Stimulated activated CD4-positive, alpha-beta T cell treated with anti-CD3 and anti-CD28 coated beads, TNF-alpha, amount 100 ng/mL, for 48 hours (primary cell): Measurements from ENCODE around the gene MAPK12.

Experiments
- DNase-seq, 3 donors: peaks; one replicate each; pipeline ENCODE4 v3.0.0-alpha.2; 2020; ENCODE audit warnings: low read depth in 3 of 3

The MAPK12 gene

GRCh38 chr22:50299785-50300619, 38.5 kb upstream of the MAPK12 start:
- no peak for DNase-seq

- DNase-seq = no peak
Measured at GRCh38 chr22:50298937-50299784, 37.7 kb upstream of the MAPK12 start.

- no peak for DNase-seq
Measured at GRCh38 chr22:50298266-50298637, 36.8 kb upstream of the MAPK12 start.

DNA sequence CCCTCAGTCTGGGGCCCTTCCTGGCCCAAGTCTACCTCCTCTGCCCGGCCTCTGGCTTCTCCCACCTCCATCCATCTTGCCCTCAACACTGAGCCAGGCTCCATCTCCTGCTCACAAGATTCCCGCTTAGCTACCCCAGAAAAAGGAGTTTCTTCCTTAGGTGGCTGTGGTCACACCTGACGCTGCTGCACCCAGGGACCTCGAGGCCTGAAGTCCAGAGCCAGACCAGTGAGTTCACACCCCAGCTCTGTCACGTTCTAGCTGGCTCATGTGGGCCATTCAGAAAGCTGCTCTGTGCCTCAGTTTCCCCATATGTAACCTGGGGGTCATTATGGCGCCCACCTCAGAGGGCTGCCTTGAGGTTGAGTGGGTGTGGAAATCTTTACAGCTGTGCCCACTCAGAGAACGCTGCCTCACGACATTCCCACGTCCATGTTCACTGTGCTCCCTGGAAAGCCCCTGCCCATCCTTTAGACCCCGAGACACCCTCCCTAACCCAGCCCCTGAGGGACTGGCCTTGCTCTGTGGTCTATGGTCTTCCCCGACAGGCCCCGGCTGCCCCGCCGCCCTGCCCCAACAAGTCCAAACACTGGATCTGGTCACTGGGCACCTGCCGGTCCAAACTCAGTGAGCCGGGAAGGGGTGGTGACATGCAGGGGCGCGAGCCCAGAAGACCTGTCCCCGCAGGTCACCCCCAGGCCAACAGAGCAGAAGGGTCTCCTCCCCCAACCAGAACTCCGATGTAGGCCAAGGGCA, 36.2 kb upstream of the MAPK12 start:
- no peak for DNase-seq

GRCh38 chr22:50296658-50297490, 35.4 kb upstream of the MAPK12 start:
- DNase-seq = no peak

- no peak for DNase-seq
Measured at GRCh38 chr22:50294319-50294656, 32.8 kb upstream of the MAPK12 start.

GRCh38 chr22:50293441-50294318, 32.2 kb upstream of the MAPK12 start:
- DNase-seq = no peak

DNA sequence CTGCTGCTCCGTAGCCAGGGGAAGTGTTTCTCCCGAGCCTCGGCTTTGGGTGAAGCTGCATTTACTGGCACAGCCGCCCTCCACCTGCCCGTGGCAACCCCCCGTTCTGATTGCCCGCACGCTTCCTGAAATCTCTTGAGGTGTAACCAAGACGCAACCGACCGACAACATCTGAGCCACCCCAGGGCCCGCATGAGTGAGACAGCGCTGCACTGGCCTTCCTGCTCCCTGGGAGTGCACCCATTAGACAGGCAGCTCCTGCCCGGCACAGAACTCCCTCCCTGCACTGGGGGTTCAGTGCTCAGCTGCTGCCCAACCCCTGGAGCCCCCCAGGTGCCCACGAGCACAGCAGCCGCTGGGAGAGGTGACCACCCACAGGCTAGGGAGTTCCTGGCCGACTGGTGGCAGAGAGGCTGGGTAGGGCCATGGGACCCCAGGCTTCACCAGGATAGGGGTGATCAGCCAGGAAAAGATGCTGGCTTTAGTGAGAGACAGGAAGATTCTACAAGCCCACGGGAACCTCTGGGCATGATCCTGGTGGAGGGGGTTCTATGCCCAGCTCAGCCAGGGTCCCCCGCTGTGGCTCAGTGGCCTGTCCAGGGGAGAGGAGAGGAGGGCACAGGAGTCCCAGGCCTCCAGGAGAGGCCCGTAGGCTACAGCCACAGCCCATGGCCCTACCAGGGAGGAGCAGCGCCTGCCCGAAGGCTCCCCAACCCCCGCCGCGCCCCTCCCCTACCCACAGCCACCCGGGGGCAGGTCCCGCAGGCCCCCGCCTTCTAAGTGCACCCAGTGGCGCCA, 31.4 kb upstream of the MAPK12 start:
- no peak for DNase-seq

DNA sequence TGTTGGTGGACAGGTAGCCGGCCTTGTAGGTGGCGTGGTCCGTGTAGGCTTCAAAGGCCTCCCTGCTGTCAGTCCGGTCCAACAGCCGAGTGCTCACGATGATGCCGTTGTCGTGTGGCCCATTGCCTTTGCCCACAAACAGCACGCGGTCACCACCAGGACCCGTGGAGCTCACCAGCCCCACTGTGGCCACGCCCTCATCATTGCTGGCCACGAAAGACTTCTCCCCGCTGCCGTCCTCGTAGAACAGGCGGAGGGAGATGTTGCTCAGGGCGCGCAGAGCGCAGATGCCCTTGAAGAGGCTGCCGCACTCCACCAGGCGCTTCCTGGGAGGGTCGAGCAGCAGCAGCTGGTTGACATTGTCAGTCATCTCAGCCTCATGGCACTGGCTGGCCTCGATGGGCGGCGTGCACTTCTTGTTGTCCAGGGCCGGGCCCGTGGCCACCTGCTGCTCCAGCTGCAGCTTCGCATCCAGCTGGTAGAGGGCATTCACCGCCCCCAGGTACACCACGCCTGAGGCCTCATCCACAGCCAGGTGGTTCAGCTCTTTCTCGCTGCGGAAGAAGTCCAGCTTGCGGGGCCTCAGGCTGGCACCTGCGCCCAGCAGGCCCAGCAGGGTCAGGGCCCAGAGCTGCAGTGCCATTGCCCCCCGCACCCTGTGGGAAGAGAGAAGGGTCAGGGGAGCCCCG, 28.6 kb upstream of the MAPK12 start:
- DNase-seq = no peak

- no peak for DNase-seq
Measured at GRCh38 chr22:50289151-50289941, 27.9 kb upstream of the MAPK12 start.

DNA sequence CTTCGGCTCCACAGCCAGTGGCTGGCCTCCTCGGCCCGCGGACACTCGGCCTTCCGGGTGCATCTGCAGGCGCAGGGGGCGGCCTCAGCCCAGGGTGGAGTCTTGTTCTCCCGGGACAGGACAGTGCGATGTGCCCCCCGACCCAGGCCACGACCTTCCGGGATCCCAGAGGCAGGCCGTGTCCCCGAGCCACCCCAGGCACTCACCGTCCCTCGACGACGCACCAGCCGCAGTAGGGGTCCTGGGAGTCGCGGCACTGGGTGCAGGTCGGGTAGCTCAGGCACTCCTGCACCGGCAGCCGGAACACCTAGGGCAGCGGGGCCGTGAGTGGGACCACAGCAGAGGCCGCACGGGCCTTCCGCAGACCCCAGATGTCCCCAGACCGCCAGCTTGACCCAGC, 26.2 kb upstream of the MAPK12 start:
- DNase-seq = no peak

GRCh38 chr22:50286701-50287318, 25.3 kb upstream of the MAPK12 start:
- DNase-seq = no peak

DNA sequence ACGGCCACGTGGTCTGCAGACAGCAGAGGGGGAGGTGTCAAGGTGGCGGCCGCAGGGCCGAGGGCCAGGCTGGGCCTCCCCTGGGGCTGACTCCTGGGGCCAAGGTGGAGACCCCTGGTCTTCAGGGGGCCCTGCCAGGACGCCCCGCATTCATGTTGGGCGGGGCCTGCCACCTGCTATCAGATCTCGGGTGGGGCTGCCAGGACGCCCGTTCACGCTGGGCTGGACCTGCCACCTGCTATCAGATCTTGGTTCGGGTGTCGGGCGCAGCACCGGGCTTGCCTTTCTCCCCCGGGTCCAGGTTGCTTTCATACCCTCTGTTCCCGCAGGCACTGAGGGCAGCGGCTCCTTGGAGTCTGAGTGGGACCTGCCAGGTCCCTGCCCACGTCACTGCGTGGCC, 24.8 kb upstream of the MAPK12 start:
- DNase-seq = no peak

DNA sequence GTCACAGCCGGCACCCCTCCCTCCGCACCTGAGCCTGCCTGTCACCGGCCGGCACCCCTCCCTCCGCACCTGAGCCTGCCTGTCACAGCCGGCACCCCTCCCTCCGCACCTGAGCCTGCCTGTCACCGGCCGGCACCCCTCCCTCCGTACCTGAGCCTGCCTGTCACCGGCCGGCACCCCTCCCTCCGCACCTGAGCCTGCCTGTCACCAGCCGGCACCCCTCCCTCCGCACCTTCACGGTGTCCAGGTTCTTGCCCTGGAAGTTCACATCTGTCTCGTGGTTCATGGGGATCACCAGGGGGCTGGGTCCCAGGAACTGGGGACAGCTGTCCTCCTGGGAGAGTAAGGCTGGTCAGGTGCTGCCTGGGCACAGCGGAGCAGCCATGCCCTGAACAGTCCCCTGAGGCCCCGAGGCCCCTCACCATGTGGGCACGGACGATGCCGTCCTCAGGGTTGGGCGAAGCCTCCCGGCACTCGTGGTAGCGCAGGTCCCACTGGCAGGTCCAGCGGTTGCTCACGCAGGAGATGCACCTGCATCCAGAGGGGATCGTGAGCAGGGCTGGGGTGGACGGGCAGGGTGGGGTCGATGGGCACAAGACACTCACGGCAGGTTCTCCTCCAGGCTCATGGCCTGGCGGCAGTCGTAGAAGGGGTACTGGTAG, 24.2 kb upstream of the MAPK12 start:
- no peak for DNase-seq

DNA sequence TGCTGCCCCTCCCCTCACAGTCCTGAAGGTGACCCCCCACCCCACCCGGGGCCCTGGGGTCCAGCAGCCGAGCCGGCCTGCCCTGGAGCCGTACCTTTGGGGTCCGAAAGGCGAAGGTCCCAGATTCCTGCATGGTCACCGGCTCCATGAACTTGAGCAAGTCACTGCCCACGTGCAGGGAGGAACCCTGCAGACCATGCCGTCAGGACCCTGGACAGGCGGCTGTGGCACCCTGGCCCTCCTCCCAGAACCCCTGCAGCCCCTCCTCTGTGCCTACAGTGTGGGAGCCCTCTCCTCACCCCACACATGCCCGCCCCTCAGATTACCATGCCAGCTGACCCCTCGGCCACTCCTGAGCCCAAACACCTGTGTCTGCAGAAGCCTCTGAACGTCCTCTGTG, 23.0 kb upstream of the MAPK12 start:
- no peak for DNase-seq

GRCh38 chr22:50283821-50284220, 22.3 kb upstream of the MAPK12 start:
- no peak for DNase-seq
